Ishikawa (cell line): ENCODE results near the gene TM2D3.

ENCODE experiments used
- CEBPB ChIP-seq: IDR thresholded peaks from 2 replicates; pipeline ENCODE4 v1.6.1; 2012
- CREB1 ChIP-seq: IDR thresholded peaks from 2 replicates; pipeline ENCODE4 v1.6.1; 2012; ENCODE audit warnings: low read depth
- EGR1 ChIP-seq: IDR thresholded peaks from 2 replicates; pipeline ENCODE4 v1.6.1; 2012
- EP300 ChIP-seq: IDR thresholded peaks from 2 replicates; pipeline ENCODE4 v1.6.1; 2012; ENCODE audit warnings: borderline replicate concordance
- TAF1 ChIP-seq: IDR thresholded peaks from 2 replicates; pipeline ENCODE4 v1.6.1; 2012; ENCODE audit warnings: low read depth, mild to moderate bottlenecking
- TCF12 ChIP-seq: IDR thresholded peaks from 2 replicates; pipeline ENCODE4 v1.6.1; 2012; ENCODE audit warnings: low read depth
- YY1 ChIP-seq: IDR thresholded peaks from 2 replicates; pipeline ENCODE4 v1.6.1; 2012; ENCODE audit warnings: low read depth
- TF ChIP-seq, protein P1 (sequence below): IDR thresholded peaks from 2 replicates; pipeline ENCODE4 v1.6.1; 2012
- TF ChIP-seq, protein P2 (sequence below): IDR thresholded peaks from 2 replicates; pipeline ENCODE4 v1.6.1; 2012; ENCODE audit warnings: low read depth, mild to moderate bottlenecking
- TF ChIP-seq, protein P3 (sequence below): IDR thresholded peaks from 2 replicates; pipeline ENCODE4 v1.6.1; 2012

DNA sequence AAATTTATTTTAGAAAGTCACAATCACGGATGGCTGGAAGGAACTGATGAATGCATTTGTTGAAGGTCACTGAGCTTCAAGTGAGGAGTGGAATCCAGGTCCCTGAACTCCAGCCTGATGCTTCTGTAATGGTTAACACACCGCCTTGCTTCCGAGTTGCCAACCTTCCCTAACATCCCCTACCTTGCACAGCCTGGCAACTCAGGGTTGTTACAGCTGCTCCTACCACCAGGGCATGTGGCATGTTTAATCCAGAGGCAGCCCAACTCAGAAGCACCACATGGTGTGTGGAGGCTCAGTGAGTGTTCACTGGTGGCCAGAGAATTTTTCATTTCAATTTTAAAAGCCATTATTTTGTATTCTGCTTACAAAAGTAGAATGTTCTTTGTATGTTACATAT lies 4.9 kb downstream of the TM2D3 start:
- TF ChIP-seq, protein P1, sequence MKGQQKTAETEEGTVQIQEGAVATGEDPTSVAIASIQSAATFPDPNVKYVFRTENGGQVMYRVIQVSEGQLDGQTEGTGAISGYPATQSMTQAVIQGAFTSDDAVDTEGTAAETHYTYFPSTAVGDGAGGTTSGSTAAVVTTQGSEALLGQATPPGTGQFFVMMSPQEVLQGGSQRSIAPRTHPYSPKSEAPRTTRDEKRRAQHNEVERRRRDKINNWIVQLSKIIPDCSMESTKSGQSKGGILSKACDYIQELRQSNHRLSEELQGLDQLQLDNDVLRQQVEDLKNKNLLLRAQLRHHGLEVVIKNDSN, result no peak
- no peak for TF ChIP-seq EP300
- TF ChIP-seq, protein P2, sequence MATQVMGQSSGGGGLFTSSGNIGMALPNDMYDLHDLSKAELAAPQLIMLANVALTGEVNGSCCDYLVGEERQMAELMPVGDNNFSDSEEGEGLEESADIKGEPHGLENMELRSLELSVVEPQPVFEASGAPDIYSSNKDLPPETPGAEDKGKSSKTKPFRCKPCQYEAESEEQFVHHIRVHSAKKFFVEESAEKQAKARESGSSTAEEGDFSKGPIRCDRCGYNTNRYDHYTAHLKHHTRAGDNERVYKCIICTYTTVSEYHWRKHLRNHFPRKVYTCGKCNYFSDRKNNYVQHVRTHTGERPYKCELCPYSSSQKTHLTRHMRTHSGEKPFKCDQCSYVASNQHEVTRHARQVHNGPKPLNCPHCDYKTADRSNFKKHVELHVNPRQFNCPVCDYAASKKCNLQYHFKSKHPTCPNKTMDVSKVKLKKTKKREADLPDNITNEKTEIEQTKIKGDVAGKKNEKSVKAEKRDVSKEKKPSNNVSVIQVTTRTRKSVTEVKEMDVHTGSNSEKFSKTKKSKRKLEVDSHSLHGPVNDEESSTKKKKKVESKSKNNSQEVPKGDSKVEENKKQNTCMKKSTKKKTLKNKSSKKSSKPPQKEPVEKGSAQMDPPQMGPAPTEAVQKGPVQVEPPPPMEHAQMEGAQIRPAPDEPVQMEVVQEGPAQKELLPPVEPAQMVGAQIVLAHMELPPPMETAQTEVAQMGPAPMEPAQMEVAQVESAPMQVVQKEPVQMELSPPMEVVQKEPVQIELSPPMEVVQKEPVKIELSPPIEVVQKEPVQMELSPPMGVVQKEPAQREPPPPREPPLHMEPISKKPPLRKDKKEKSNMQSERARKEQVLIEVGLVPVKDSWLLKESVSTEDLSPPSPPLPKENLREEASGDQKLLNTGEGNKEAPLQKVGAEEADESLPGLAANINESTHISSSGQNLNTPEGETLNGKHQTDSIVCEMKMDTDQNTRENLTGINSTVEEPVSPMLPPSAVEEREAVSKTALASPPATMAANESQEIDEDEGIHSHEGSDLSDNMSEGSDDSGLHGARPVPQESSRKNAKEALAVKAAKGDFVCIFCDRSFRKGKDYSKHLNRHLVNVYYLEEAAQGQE, result no peak
- no peak for TF ChIP-seq YY1
- TF ChIP-seq EGR1, result no peak
- no peak for TF ChIP-seq TAF1
- no peak for TF ChIP-seq CREB1
- TF ChIP-seq TCF12, result no peak
- TF ChIP-seq, protein P3, sequence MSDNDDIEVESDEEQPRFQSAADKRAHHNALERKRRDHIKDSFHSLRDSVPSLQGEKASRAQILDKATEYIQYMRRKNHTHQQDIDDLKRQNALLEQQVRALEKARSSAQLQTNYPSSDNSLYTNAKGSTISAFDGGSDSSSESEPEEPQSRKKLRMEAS, result no peak
- TF ChIP-seq CEBPB, result no peak
